Suppressor macrophage (primary cell): ENCODE results near the gene ATP10A.

ENCODE experiments used
- DNase-seq, 4 experiments: peaks; one replicate each; pipeline ENCODE4 v3.0.0-alpha.2; 2020 to 2022

The ATP10A gene

GRCh38 chr15:25852661-25853524 lies 10.2 kb downstream of the ATP10A start:
- DNase-seq: peak in 2 of 4 experiments; percentile 34 to 45

- DNase-seq: no peak
Observed at GRCh38 chr15:25852027-25852426, 11.1 kb downstream of the ATP10A start.

GRCh38 chr15:25850154-25851111 lies 12.7 kb downstream of the ATP10A start:
- DNase-seq: peak; percentile 94 to 97 (median 96)

- DNase-seq: peak; percentile 25 to 82 (median 56)
Observed at GRCh38 chr15:25849157-25849921, 13.8 kb downstream of the ATP10A start.

GRCh38 chr15:25848784-25849156 lies 14.4 kb downstream of the ATP10A start:
- no peak for DNase-seq

GRCh38 chr15:25848325-25848724 lies 14.8 kb downstream of the ATP10A start:
- DNase-seq: no peak

- DNase-seq: no peak
Observed at GRCh38 chr15:25847051-25847450, 16.1 kb downstream of the ATP10A start.

GRCh38 chr15:25846377-25846776 lies 16.8 kb downstream of the ATP10A start:
- DNase-seq: peak in 2 of 4 experiments; percentile 7 to 20

GRCh38 chr15:25844981-25845680 lies 18.0 kb downstream of the ATP10A start:
- no peak for DNase-seq

GRCh38 chr15:25844542-25844941 lies 18.6 kb downstream of the ATP10A start:
- DNase-seq: no peak

- DNase-seq: no peak
Observed at GRCh38 chr15:25844076-25844475, 19.1 kb downstream of the ATP10A start.

- no peak for DNase-seq
Observed at GRCh38 chr15:25839638-25840156, 23.4 kb downstream of the ATP10A start.

GRCh38 chr15:25838871-25839195 lies 24.3 kb downstream of the ATP10A start:
- DNase-seq: no peak

GRCh38 chr15:25838191-25838870 lies 24.8 kb downstream of the ATP10A start:
- peak in 2 of 4 experiments; percentile 4 to 22 for DNase-seq

- DNase-seq: no peak
Observed at GRCh38 chr15:25832158-25832557, 31.0 kb downstream of the ATP10A start.

- no peak for DNase-seq
Observed at GRCh38 chr15:25830844-25831451, 32.2 kb downstream of the ATP10A start.

- peak in 3 of 4 experiments; percentile 13 to 15 (median 15) for DNase-seq
Observed at GRCh38 chr15:25829073-25829472, 34.1 kb downstream of the ATP10A start.

- DNase-seq: no peak
Observed at GRCh38 chr15:25825207-25825606, 37.9 kb downstream of the ATP10A start.

- no peak for DNase-seq
Observed at GRCh38 chr15:25824618-25825017, 38.5 kb downstream of the ATP10A start.

- DNase-seq: no peak
Observed at GRCh38 chr15:25812845-25813244, 50.3 kb downstream of the ATP10A start.

- DNase-seq: no peak
Observed at GRCh38 chr15:25812073-25812472, 51.1 kb downstream of the ATP10A start.
